NCI-H774 (cell line): Measurements from ENCODE around the gene TPSAB1.
"Not testable (repeated sequence)": the region's sequence is repeated elsewhere in the genome, so short reads cannot be mapped to it uniquely, and the experiment has no call there.

ENCODE experiments used
- DNase-seq: peaks from one replicate; lab custom pipeline; 2025; lab: John Stamatoyannopoulos, UW

Gene TPSAB1

GRCh38 chr16:1265090-1265630 lies 24.7 kb downstream of the TPSAB1 start:
- no peak for DNase-seq

- DNase-seq: no peak
Measured at GRCh38 chr16:1265826-1266225, 25.3 kb downstream of the TPSAB1 start.

- not testable (repeated sequence) for DNase-seq
Measured at GRCh38 chr16:1269418-1269817, 28.9 kb downstream of the TPSAB1 start.

- no peak for DNase-seq
Measured at GRCh38 chr16:1271380-1271723, 30.8 kb downstream of the TPSAB1 start.

GRCh38 chr16:1271724-1272413 lies 31.4 kb downstream of the TPSAB1 start:
- peak; percentile 77 for DNase-seq

GRCh38 chr16:1272453-1273198 lies 32.1 kb downstream of the TPSAB1 start:
- DNase-seq: no peak

- DNase-seq: no peak
Measured at GRCh38 chr16:1273816-1274215, 33.3 kb downstream of the TPSAB1 start.

- DNase-seq: no peak
Measured at GRCh38 chr16:1274767-1275166, 34.3 kb downstream of the TPSAB1 start.

GRCh38 chr16:1275791-1276579 lies 35.5 kb downstream of the TPSAB1 start:
- DNase-seq: no peak

- DNase-seq: no peak
Measured at GRCh38 chr16:1276580-1276878, 36.0 kb downstream of the TPSAB1 start.

GRCh38 chr16:1277151-1277598 lies 36.7 kb downstream of the TPSAB1 start:
- no peak for DNase-seq

- DNase-seq: no peak
Measured at GRCh38 chr16:1277617-1278282, 37.2 kb downstream of the TPSAB1 start.

- DNase-seq: no peak
Measured at GRCh38 chr16:1278477-1278876, 38.0 kb downstream of the TPSAB1 start.

- no peak for DNase-seq
Measured at GRCh38 chr16:1279081-1279944, 38.8 kb downstream of the TPSAB1 start.

GRCh38 chr16:1279945-1280589 lies 39.6 kb downstream of the TPSAB1 start:
- DNase-seq: no peak

- no peak for DNase-seq
Measured at GRCh38 chr16:1280783-1281182, 40.3 kb downstream of the TPSAB1 start.

- DNase-seq: no peak
Measured at GRCh38 chr16:1281517-1281916, 41.0 kb downstream of the TPSAB1 start.

- DNase-seq: no peak
Measured at GRCh38 chr16:1282324-1282973, 41.9 kb downstream of the TPSAB1 start.

- DNase-seq: no peak
Measured at GRCh38 chr16:1283296-1283695, 42.8 kb downstream of the TPSAB1 start.

- no peak for DNase-seq
Measured at GRCh38 chr16:1283996-1284616, 43.6 kb downstream of the TPSAB1 start.
